Liver (tissue), 3 donors: Measurements from ENCODE around the gene SFMBT2.

Experiments used
- ATF3 ChIP-seq: IDR thresholded peaks from 2 replicates; pipeline ENCODE4 v1.6.1; 2016; ENCODE audit warnings: antibody characterized with exemption
- CTCF ChIP-seq: fragments of 150-350 bp; IDR thresholded peaks from 2 replicates; pipeline ENCODE4 v1.5.1; 2017; ENCODE audit warnings: improper control_type of control experiment, low read depth, low read length; ENCODE audit not compliant: missing input control
- EGR1 ChIP-seq, 2 donors: IDR thresholded peaks; 2 replicates each; pipeline ENCODE4 v1.6.1; 2016 to 2018; ENCODE audit warnings: antibody characterized with exemption in 2 of 2, low read depth in 2 of 2
- FOXA1 ChIP-seq: IDR thresholded peaks from 2 replicates; pipeline ENCODE4 v1.6.1; 2016; ENCODE audit warnings: antibody characterized with exemption
- JUND ChIP-seq, 2 donors: IDR thresholded peaks; 2 replicates each; pipeline ENCODE4 v1.6.1; 2016; ENCODE audit warnings: antibody characterized with exemption in 2 of 2
- MAX ChIP-seq: IDR thresholded peaks from 2 replicates; pipeline ENCODE4 v1.6.1; 2016; ENCODE audit warnings: antibody characterized with exemption
- NR2F2 ChIP-seq: IDR thresholded peaks from 2 replicates; pipeline ENCODE4 v1.6.1; 2016; ENCODE audit warnings: antibody characterized with exemption
- RAD21 ChIP-seq, 2 donors: IDR thresholded peaks; 2 replicates each; pipeline ENCODE4 v1.6.1; 2016; ENCODE audit warnings: antibody characterized with exemption in 2 of 2, mild to moderate bottlenecking in 2 of 2
- REST ChIP-seq: IDR thresholded peaks from 2 replicates; pipeline ENCODE4 v1.6.1; 2016; ENCODE audit warnings: antibody characterized with exemption, mild to moderate bottlenecking
- TAF1 ChIP-seq: conservative IDR thresholded peaks from 2 replicates; pipeline ENCODE4 v1.6.1; 2016; ENCODE audit warnings: antibody characterized with exemption, mild to moderate bottlenecking
- YY1 ChIP-seq: IDR thresholded peaks from 2 replicates; pipeline ENCODE4 v1.6.1; 2016; ENCODE audit warnings: antibody characterized with exemption, mild to moderate bottlenecking
- ZBTB33 ChIP-seq: IDR thresholded peaks from 2 replicates; pipeline ENCODE4 v1.6.1; 2016; ENCODE audit warnings: antibody characterized with exemption
- donor health status: healthy.
- donor health status: healthy.

- TF ChIP-seq CTCF, result no peak
- no peak for TF ChIP-seq MAX
- no peak for TF ChIP-seq JUND (IDR thresholded peaks at IDR 0.05)
- no peak for TF ChIP-seq TAF1
- TF ChIP-seq FOXA1, result no peak
- TF ChIP-seq REST, result no peak
- TF ChIP-seq EGR1 (IDR thresholded peaks at IDR 0.05; ENCODE audit: low read depth in 2 of 2), result no peak
- no peak for TF ChIP-seq NR2F2
- no peak for TF ChIP-seq YY1
- TF ChIP-seq ZBTB33, result no peak
- TF ChIP-seq RAD21 (IDR thresholded peaks at IDR 0.05), result no peak
- no peak for TF ChIP-seq ATF3
These were observed 60.2 kb downstream of the SFMBT2 start for GRCh38 chr10:7350541-7351195.
